GOT3 (cell line): ENCODE results near the gene CREB3L1.

Experiments
- DNase-seq: peaks from one replicate; lab custom pipeline; 2025; ENCODE audit warnings: mixed read lengths; lab: John Stamatoyannopoulos, UW

CREB3L1 gene

GRCh38 chr11:46273511-46274205 is 3.8 kb upstream of the CREB3L1 start:
- no peak for DNase-seq

GRCh38 chr11:46275964-46276641 is 1.4 kb upstream of the CREB3L1 start:
- no peak for DNase-seq

- no peak for DNase-seq
These were observed 195 bp upstream of the CREB3L1 start for GRCh38 chr11:46277313-46277621.

- no peak for DNase-seq
These were observed 1.1 kb downstream of the CREB3L1 start for GRCh38 chr11:46278387-46279125.

- DNase-seq, result no peak
These were observed 2.0 kb downstream of the CREB3L1 start for GRCh38 chr11:46279126-46280099.

- DNase-seq, result no peak
These were observed 3.2 kb downstream of the CREB3L1 start for GRCh38 chr11:46280706-46281105.

GRCh38 chr11:46281371-46281831 is 3.9 kb downstream of the CREB3L1 start:
- no peak for DNase-seq

- no peak for DNase-seq
These were observed 7.7 kb downstream of the CREB3L1 start for GRCh38 chr11:46285173-46285572.

GRCh38 chr11:46285594-46286033 is 8.2 kb downstream of the CREB3L1 start:
- DNase-seq, result no peak

GRCh38 chr11:46286789-46287188 is 9.3 kb downstream of the CREB3L1 start:
- DNase-seq, result no peak

GRCh38 chr11:46288451-46288850 is 11.0 kb downstream of the CREB3L1 start:
- DNase-seq, result no peak

GRCh38 chr11:46290011-46290410 is 12.5 kb downstream of the CREB3L1 start:
- no peak for DNase-seq

GRCh38 chr11:46290598-46291309 is 13.3 kb downstream of the CREB3L1 start:
- DNase-seq, result peak; percentile 45

GRCh38 chr11:46291441-46292150 is 14.1 kb downstream of the CREB3L1 start:
- no peak for DNase-seq

GRCh38 chr11:46293066-46293465 is 15.6 kb downstream of the CREB3L1 start:
- no peak for DNase-seq

- DNase-seq, result peak; percentile 47
These were observed 16.2 kb downstream of the CREB3L1 start for GRCh38 chr11:46293641-46294103.

- peak; percentile 36 for DNase-seq
These were observed 17.2 kb downstream of the CREB3L1 start for GRCh38 chr11:46294365-46295309.

GRCh38 chr11:46295312-46296058 is 18.0 kb downstream of the CREB3L1 start:
- DNase-seq, result peak; percentile 49
